CD4-positive, alpha-beta memory T cell (primary cell): ENCODE data around the gene MKS1. TPM values are rescaled to one million over a fixed set of nuclear protein-coding genes. Genes with fewer than 3 reads are reported as not detected.

Source experiments
- CTCF ChIA-PET: fragments of 350-600 bp; sonication (Branson Sonifier 250); formaldehyde crosslinking; loops from one replicate; lab custom pipeline; 2021; ENCODE audit warnings: inconsistent platforms; ENCODE audit not compliant: partially characterized antibody; lab: Charles Lee
- POLR2A ChIA-PET: fragments of 350-600 bp; sonication (Branson Sonifier 250); formaldehyde crosslinking; loops from one replicate; lab custom pipeline; 2021; ENCODE audit not compliant: partially characterized antibody; lab: Charles Lee
- DNase-seq, 5 donors: peaks; one replicate each; pipeline versions ENCODE4 v3.0.0 to v3.0.0-alpha.2; 2020 to 2022; ENCODE audit warnings: mixed read lengths in 1 of 5
- H3K27ac ChIP-seq: one replicate; pipeline ENCODE4 v1.7.0; 2013; ENCODE audit warnings: low read depth, low read length
- H3K27me3 ChIP-seq: 2 replicates; pipeline ENCODE4 v1.7.0; 2013; ENCODE audit warnings: mild to moderate bottlenecking, low read length, moderate library complexity; ENCODE audit not compliant: insufficient read depth
- H3K36me3 ChIP-seq: 2 replicates; pipeline ENCODE4 v1.7.0; 2013; ENCODE audit warnings: mild to moderate bottlenecking, low read length, moderate library complexity; ENCODE audit not compliant: insufficient read depth
- H3K4me1 ChIP-seq: 2 replicates; pipeline ENCODE4 v1.7.0; 2013; ENCODE audit warnings: mild to moderate bottlenecking, low read length, moderate library complexity; ENCODE audit not compliant: insufficient read depth
- H3K4me3 ChIP-seq, 2 donors: one replicate each; pipeline ENCODE4 v1.7.0; 2013; ENCODE audit warnings: low read length in 2 of 2, mild to moderate bottlenecking in 1 of 2
- H3K9me3 ChIP-seq, 2 donors: one replicate each; pipeline ENCODE4 v1.7.0; 2013; ENCODE audit warnings: low read length in 2 of 2, control low read depth in 1 of 2; ENCODE audit not compliant: control insufficient read depth in 1 of 2
- H3K27ac Mint-ChIP-seq, 7 donors: one replicate each; pipeline ENCODE4 v1.8.0; 2020 to 2021; ENCODE audit warnings: mixed read lengths in 7 of 7, mild to moderate bottlenecking in 6 of 7, inconsistent platforms in 3 of 7, moderate library complexity in 3 of 7
- H3K27me3 Mint-ChIP-seq, 2 donors: one replicate each; pipeline ENCODE4 v1.8.0; 2020 to 2021; ENCODE audit warnings: mixed read lengths in 2 of 2
- H3K36me3 Mint-ChIP-seq, 2 donors: one replicate each; pipeline ENCODE4 v1.8.0; 2020 to 2021; ENCODE audit warnings: mixed read lengths in 2 of 2, inconsistent platforms in 1 of 2, mild to moderate bottlenecking in 1 of 2
- H3K4me1 Mint-ChIP-seq, 4 donors: one replicate each; pipeline ENCODE4 v1.8.0; 2020 to 2021; ENCODE audit warnings: mixed read lengths in 4 of 4, mild to moderate bottlenecking in 1 of 4
- H3K4me3 Mint-ChIP-seq, 8 donors: one replicate each; pipeline ENCODE4 v1.8.0; 2020 to 2021; ENCODE audit warnings: mixed read lengths in 8 of 8, mild to moderate bottlenecking in 7 of 8, moderate library complexity in 6 of 8, inconsistent platforms in 3 of 8
- H3K9me3 Mint-ChIP-seq, 8 donors: one replicate each; pipeline ENCODE4 v1.8.0; 2020 to 2021; ENCODE audit warnings: mixed read lengths in 8 of 8, mild to moderate bottlenecking in 5 of 8, inconsistent platforms in 3 of 8, moderate library complexity in 1 of 8
- intact Hi-C: fragments of 100-400 bp; cut with micrococcal nuclease; formaldehyde crosslinking; loops from one replicate; pipeline ENCODE4 v1.15.1; 2023
- polyA plus RNA-seq, 2 donors: library from polyadenylated mRNA; unstranded; fragments of 300-500 nt; fragmentation: Illumina TruSeq; gene quantifications; one replicate each; pipeline ENCODE4 v1.2.3, GENCODE V29; 2021
- total RNA-seq, 2 experiments: library from RNA; stranded (reverse); gene quantifications; one replicate each; pipeline ENCODE4 v1.2.3, GENCODE V29; 2021

MKS1 gene
- total RNA-seq: 10 to 100 TPM; 27.7 to 29.4 TPM
- 10 to 100 TPM; 12.1 to 13.7 TPM for polyA plus RNA-seq

DNA sequence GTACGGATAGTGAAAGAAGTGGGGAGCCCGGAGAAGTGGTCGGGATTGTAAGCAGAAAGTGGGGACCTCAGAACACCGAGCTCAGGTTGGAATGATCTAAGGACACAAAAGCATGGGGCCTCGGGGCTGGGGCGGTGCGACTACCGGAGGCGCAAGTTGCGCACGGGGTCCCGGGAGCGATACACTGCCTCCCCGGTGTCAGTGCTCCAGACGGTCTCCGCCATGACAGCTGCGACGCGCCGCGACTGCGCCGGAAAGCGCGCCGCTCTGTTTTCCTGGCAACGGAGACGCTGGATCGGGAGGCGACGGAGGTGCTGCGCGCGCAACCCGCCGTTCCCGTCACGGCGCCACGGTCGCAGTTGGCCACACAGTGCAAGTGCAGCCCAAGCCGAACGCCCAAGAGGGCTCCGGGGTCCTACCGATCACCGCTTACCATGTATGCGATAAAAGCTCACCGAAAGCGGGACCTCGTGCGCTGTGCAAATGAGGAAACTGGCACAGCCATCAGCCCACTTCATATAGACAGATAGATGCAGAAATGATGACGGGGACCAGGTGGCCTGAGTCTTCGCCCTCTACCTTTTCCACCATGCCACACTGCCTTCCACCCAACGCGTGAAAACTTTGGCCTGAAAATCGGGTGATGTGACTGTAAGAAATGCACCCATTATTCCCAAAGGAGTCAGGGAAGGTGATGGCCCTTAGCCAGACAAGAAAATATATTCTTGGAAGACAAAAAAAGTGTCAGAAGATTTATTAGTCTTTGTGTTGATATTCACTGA, at the start of gene MKS1:
MKS1 (minus strand) TSS at position 249 of the 782 bp plus-strand sequence; CDS start at position 224, 25 bp downstream.
- intact Hi-C loops: loop anchor here (1.0 to 2.0 kb wide), 5 partner anchors 66 to 936 kb away; partner anchors contain the start of genes DYNLL2, PRR11, SKA2 and SRSF1
- Mint-ChIP-seq H3K4me1 (peaks cover 19 to 28% (median 23%) of the 10 kb centered on the region in 4 donors), H3K4me3 (peak within 1 kb of the TSS; percentile 91 to 99 (median 94)), H3K27me3 (peaks cover 0 to 2% of the 10 kb centered on the region in 2 donors), H3K36me3 (peaks cover 4 to 27% of the 10 kb centered on the region in 2 donors), H3K27ac (peak within 1 kb of the TSS; percentile 94 to 99 (median 97)), H3K9me3 (no peaks in the 10 kb centered on the region)
- ChIA-PET POLR2A (interaction anchor here (0.7 to 2.4 kb wide), 11 partner anchors 12 to 473 kb away, joined by 3 to 11 read pairs (median 4); partner anchors contain the start of genes MRPS23, RAD51C, SRSF1 and SUPT4H1), CTCF (interaction anchor here (0.6 to 2.3 kb wide), 6 partner anchors 13 to 296 kb away, joined by 3 to 8 read pairs (median 4); partner anchors contain the start of gene MTMR4)
- peak within 1 kb of the TSS; percentile 54 for H3K27ac ChIP-seq
- no peaks in the 10 kb centered on the region for H3K36me3 ChIP-seq
- H3K9me3 ChIP-seq: no peaks in the 10 kb centered on the region
- peak within 1 kb of the TSS; percentile 71 to 88 for H3K4me3 ChIP-seq
- H3K27me3 ChIP-seq: no peaks in the 10 kb centered on the region
- peaks cover 15% of the 10 kb centered on the region for H3K4me1 ChIP-seq
- peak; percentile 94 to 96 (median 95) for DNase-seq

DNA sequence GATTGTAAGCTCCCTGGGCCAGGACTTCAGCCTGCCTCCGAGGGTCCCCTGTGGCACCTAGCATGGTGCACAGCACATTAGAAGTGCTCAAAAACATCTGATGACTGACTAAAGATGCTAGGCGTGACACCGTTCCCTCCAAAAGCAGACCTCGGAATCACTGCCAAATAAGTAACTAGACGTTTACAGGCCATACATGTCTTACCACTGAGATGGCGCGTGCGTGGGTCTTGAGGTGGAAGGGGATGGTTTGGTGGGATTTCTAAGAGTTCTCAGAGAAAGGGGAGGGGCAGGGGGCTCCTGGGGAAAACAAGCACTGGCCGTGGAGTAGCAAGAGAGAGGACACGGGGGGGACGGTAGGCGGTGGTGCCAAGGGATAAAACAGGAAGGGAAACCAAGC, 49.3 kb upstream of the MKS1 start:
- peak overlapping the region in 1 of 7 donors; percentile 42 for H3K27ac Mint-ChIP-seq
- H3K9me3 ChIP-seq: no peaks in the 10 kb centered on the region
- no peaks in the 10 kb centered on the region for H3K4me1 Mint-ChIP-seq
- H3K36me3 Mint-ChIP-seq: no peaks in the 10 kb centered on the region
- H3K4me3 Mint-ChIP-seq: no peak overlapping the region
- no peak for DNase-seq
- no peak overlapping the region for H3K4me3 ChIP-seq
- POLR2A ChIA-PET: no interaction called here
- CTCF ChIA-PET: interaction anchor here (1.4 kb wide), 1 partner anchor 9 kb away, joined by 3 read pairs; no protein-coding TSS in a partner anchor
- H3K27ac ChIP-seq: no peak overlapping the region
- no peaks in the 10 kb centered on the region for H3K36me3 ChIP-seq
- no peaks in the 10 kb centered on the region for H3K4me1 ChIP-seq
- peaks cover 15% of the 10 kb centered on the region for H3K27me3 ChIP-seq
- no peaks in the 10 kb centered on the region for H3K9me3 Mint-ChIP-seq
- intact Hi-C loops: no loop called here
- H3K27me3 Mint-ChIP-seq: peaks cover 15 to 23% of the 10 kb centered on the region in 2 donors

DNA sequence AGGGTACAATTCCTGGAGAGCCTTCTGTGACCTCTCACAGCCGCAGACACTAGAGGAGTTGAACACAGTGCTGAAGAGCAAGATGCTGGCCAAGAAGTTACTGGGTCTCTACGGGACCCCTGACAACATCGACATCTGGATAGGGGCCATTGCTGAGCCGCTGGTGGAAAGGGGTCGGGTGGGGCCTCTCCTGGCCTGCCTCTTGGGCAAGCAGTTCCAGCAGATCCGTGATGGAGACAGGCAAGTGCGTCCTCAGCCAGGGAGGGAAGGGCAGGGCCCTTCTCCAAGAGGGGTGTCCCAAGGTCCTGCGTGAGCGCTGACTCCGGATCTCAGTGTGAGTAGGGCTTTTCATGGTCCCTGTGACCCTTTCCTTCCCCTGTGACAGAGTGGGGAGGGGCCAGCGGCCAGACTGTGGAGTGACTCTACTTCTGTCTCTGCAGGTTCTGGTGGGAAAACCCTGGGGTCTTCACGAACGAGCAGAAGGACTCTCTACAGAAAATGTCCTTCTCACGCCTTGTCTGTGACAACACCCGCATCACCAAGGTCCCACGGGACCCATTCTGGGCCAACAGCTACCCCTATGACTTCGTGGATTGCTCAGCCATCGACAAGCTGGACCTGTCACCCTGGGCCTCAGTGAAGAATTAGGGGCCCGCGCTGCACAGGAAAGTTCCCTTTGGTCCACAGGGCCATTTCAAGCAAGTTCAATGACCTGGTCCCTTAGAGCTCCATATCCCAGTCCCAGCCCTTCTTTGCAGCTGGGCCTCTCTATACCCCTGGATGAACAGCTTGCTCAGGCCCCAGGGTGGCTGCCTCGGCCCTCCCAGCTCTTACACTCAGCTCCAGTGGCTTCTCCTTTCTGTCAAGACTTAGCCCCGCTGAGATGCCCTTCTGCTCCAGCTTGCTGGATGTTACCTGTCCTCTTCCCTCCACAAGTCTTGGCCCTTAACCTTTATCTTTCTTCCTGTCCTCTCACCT, 48.6 kb upstream of the MKS1 start:
- Mint-ChIP-seq H3K27me3 (peaks cover 13 to 27% of the 10 kb centered on the region in 2 donors), H3K9me3 (no peaks in the 10 kb centered on the region), H3K4me1 (no peaks in the 10 kb centered on the region), H3K27ac (peak overlapping the region in 1 of 7 donors; percentile 42), H3K36me3 (no peaks in the 10 kb centered on the region), H3K4me3 (no peak overlapping the region)
- H3K27me3 ChIP-seq: peaks cover 16% of the 10 kb centered on the region
- H3K27ac ChIP-seq: no peak overlapping the region
- no peak for DNase-seq
- H3K4me1 ChIP-seq: no peaks in the 10 kb centered on the region
- no peaks in the 10 kb centered on the region for H3K36me3 ChIP-seq
- ChIA-PET CTCF (interaction anchor here (1.4 kb wide), 1 partner anchor 10 kb away, joined by 3 read pairs; no protein-coding TSS in a partner anchor), POLR2A (no interaction called here)
- intact Hi-C loops: no loop called here
- no peak overlapping the region for H3K4me3 ChIP-seq
- no peaks in the 10 kb centered on the region for H3K9me3 ChIP-seq

DNA sequence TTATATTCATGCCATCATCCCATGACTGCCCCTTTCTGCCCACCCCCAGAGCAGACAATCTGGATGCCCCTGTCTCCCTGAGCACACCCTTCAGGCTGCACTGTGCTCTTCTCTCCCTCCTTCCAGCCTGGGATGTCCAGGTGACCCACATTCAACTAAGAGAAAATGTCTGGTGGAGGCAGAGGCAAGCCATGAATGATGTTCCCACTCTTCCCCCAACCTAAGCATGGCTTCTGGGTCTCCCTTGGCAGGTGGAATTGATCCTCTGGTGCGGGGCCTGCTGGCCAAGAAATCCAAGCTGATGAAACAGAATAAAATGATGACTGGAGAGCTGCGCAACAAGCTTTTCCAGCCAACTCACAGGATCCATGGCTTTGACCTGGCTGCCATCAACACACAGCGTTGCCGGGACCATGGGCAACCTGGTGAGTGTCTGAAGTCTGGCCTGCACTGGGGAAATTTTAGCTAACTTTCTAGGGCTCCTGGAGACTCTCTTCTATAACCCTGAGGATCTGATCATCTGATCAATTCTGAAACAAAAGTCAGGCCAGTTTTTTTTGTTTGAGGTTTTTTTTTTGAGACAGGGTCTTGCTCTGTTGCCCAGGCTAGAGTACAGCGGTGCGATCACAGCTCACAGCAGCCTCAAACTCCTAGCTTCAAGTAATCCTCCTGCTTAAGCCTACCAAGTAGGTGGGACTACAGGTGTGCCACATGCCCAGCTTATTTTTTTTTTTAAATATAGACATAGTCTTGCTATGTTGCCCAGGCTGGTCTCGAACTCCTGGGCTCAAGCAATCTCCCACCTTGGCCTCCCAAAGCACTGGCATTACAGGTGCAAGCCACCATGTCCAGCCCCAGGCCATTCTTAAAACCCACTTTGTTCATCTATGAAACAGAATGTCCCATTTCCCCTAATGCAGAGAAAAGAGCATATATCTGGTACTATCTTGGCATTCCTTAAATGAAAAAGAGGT, 47.1 kb upstream of the MKS1 start:
- no peaks in the 10 kb centered on the region for H3K9me3 Mint-ChIP-seq
- H3K4me1 Mint-ChIP-seq: no peaks in the 10 kb centered on the region
- Histone ChIP-seq H3K4me3 (no peak overlapping the region), H3K27ac (no peak overlapping the region), H3K9me3 (no peaks in the 10 kb centered on the region), H3K27me3 (peaks cover 16% of the 10 kb centered on the region), H3K4me1 (no peaks in the 10 kb centered on the region), H3K36me3 (no peaks in the 10 kb centered on the region)
- no peak for DNase-seq
- ChIA-PET CTCF (interaction anchor here (0.8 kb wide), 1 partner anchor 17 kb away, joined by 3 read pairs; no protein-coding TSS in a partner anchor), POLR2A (no interaction called here)
- no peaks in the 10 kb centered on the region for H3K36me3 Mint-ChIP-seq
- no peak overlapping the region for H3K4me3 Mint-ChIP-seq
- peaks cover 21 to 38% of the 10 kb centered on the region in 2 donors for H3K27me3 Mint-ChIP-seq
- intact Hi-C loops: no loop called here
- no peak overlapping the region for H3K27ac Mint-ChIP-seq

DNA sequence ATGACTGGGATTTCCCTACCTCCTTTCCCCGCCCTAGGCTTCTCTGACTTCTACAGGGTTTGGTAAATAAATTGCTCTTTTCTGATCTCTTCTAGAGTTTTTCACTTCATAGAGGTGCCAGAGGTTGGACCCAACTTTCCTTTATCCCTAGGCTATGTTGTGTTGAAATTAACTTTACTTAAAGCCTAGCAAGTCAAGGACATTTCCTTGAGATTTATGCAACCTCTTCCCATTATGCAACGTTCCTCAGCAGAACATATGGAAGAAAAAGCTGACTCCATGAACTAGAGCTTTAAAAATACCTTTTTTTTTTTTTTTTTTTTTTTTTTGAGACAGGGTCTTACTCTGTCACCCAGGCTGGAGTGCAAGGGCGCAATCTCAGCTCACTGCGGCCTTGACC, 46.2 kb upstream of the MKS1 start:
- POLR2A ChIA-PET: no interaction called here

DNA sequence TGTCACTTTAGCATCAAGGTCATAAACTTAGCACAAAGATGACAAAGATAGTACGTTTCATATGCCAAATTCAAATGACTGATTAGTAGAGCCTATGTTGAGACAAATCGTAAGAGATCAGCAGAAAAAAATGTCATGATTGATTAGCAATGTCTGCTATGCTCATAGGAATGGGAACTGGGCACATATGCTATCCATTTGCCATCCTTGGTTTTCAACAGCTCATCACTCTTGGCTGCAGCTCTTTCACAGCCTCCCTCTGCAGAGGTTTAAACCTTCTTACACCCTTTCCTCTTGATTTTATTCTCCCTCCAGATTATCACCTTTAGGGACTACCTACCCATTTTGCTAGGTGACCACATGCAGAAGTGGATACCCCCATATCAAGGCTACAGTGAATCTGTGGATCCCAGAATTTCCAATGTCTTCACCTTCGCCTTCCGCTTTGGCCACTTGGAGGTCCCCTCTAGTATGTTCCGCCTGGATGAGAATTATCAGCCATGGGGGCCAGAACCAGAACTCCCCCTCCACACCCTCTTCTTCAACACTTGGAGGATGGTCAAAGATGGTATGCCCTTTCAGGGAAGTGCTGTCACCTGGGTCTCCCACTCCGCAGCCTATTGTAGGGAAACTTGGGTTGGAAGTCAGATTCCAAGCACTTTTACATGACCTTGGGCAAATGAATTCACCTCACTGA, 45.5 kb upstream of the MKS1 start:
- H3K27me3 Mint-ChIP-seq: peaks cover 25 to 40% of the 10 kb centered on the region in 2 donors
- CTCF ChIA-PET: interaction anchor here (1.2 kb wide), 1 partner anchor 15 kb away, joined by 3 read pairs; no protein-coding TSS in a partner anchor

More for the DNA sequence above, 46.2 kb upstream of the MKS1 start:
- no peak for DNase-seq
- CTCF ChIA-PET: no interaction called here
- Histone ChIP-seq H3K9me3 (no peaks in the 10 kb centered on the region), H3K27me3 (peaks cover 16% of the 10 kb centered on the region), H3K4me1 (no peaks in the 10 kb centered on the region), H3K36me3 (no peaks in the 10 kb centered on the region), H3K4me3 (no peak overlapping the region), H3K27ac (no peak overlapping the region)
- Mint-ChIP-seq H3K4me3 (no peak overlapping the region), H3K27me3 (peaks cover 25 to 38% of the 10 kb centered on the region in 2 donors), H3K9me3 (no peaks in the 10 kb centered on the region), H3K4me1 (no peaks in the 10 kb centered on the region), H3K36me3 (no peaks in the 10 kb centered on the region), H3K27ac (no peak overlapping the region)
- intact Hi-C loops: no loop called here

More for the DNA sequence above, 45.5 kb upstream of the MKS1 start:
- H3K4me1 Mint-ChIP-seq: no peaks in the 10 kb centered on the region
- H3K27ac Mint-ChIP-seq: no peak overlapping the region
- POLR2A ChIA-PET: no interaction called here
- Histone ChIP-seq H3K9me3 (no peaks in the 10 kb centered on the region), H3K4me1 (no peaks in the 10 kb centered on the region), H3K36me3 (no peaks in the 10 kb centered on the region), H3K27ac (no peak overlapping the region), H3K4me3 (no peak overlapping the region), H3K27me3 (peaks cover 16% of the 10 kb centered on the region)
- H3K36me3 Mint-ChIP-seq: no peaks in the 10 kb centered on the region
- DNase-seq: no peak
- H3K9me3 Mint-ChIP-seq: no peaks in the 10 kb centered on the region
- intact Hi-C loops: no loop called here
- no peak overlapping the region for H3K4me3 Mint-ChIP-seq
